Activated naive CD8-positive, alpha-beta T cell treated with anti-CD3 and anti-CD28 coated beads, Interleukin-2, amount 50 U/mL, for 24 hours (primary cell): ENCODE results near the gene SPTBN1.

Source experiments
- ATAC-seq: fragments of 150-1000 bp; cut with Tn5 transposase; one replicate; pipeline ENCODE4 v1.10.0; 2021
- DNase-seq: peaks from one replicate; pipeline ENCODE4 v3.0.0; 2021
- H3K27ac Mint-ChIP-seq: one replicate; pipeline ENCODE4 v1.8.0; 2021; ENCODE audit warnings: mild to moderate bottlenecking, mixed read lengths
- H3K27me3 Mint-ChIP-seq: one replicate; pipeline ENCODE4 v1.8.0; 2021; ENCODE audit warnings: mixed read lengths
- H3K36me3 Mint-ChIP-seq: one replicate; pipeline ENCODE4 v1.8.0; 2021; ENCODE audit warnings: low read depth, mixed read lengths
- H3K4me1 Mint-ChIP-seq: one replicate; pipeline ENCODE4 v1.8.0; 2021; ENCODE audit warnings: mixed read lengths
- H3K4me3 Mint-ChIP-seq: one replicate; pipeline ENCODE4 v1.8.0; 2021; ENCODE audit warnings: mild to moderate bottlenecking, moderate library complexity, mixed read lengths
- H3K9me3 Mint-ChIP-seq: one replicate; pipeline ENCODE4 v1.8.0; 2021; ENCODE audit warnings: mixed read lengths

SPTBN1 gene

DNA sequence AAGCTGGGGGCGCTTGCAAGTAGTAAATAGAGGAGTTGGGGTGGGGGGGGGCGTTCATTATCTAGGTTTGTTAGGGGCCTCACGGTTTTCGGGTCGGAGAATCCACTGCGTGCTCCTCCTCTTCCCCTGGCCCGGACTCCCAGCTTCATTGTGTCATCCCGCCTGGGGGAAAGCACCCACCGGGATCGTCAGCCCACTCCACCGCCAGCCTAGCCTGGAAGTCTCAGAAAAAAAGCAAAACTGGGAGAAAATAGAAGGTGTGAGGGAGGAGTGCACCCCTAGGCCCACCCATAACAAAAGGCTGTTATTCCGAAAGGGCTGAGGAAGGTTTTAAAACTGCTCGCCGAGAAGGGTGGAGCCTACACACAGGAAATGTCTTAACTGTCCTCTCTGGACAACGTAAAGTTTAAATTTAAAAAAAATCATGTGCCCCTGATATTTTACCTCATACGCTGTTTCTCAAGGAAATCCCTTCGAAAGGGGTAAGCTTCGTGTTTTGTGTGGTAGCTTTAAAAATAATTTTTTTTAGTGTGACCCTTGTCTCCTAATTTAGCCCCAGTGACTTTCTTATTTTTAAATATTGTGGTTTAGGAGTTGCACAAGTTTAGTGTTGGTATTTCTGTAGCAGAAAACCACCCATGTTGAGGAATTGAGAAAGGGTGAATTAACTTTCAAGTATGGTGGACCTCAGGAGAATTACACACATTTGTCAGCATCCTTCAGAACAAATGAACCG, 104.2 kb downstream of the SPTBN1 start:
- Mint-ChIP-seq H3K4me3 (peak overlapping the region; percentile 91), H3K36me3 (no peaks in the 10 kb centered on the region), H3K27ac (peak overlapping the region; percentile 91), H3K9me3 (no peaks in the 10 kb centered on the region), H3K4me1 (peaks cover 57% of the 10 kb centered on the region), H3K27me3 (no peaks in the 10 kb centered on the region)
- ATAC-seq: peak; percentile 48
- DNase-seq: peak; percentile 36

DNA sequence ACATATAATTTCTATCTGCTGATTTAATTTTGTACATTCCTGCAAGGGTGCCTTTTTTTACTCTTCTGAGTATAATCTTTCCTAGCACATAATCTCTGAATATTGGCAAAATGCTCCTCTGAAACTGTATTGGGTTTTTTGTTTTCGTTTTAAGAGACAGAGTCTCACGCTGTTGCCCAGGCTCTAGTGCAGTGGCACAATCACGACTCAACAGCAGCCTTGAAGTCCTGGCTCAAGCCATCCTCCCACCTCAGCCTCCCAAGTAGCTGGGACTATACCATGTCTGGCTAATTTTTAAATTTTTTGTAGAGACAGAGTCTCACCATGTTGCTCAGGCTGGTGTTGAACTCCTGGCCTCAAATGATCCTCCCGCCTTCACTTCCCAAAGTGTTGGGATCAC, 104.9 kb downstream of the SPTBN1 start:
- H3K27ac Mint-ChIP-seq: peak overlapping the region; percentile 91
- H3K4me1 Mint-ChIP-seq: peaks cover 64% of the 10 kb centered on the region
- peaks cover 3% of the 10 kb centered on the region for H3K36me3 Mint-ChIP-seq
- H3K27me3 Mint-ChIP-seq: no peaks in the 10 kb centered on the region
- DNase-seq (no peak), ATAC-seq (no peak)
- no peaks in the 10 kb centered on the region for H3K9me3 Mint-ChIP-seq
- H3K4me3 Mint-ChIP-seq: peak overlapping the region; percentile 91

DNA sequence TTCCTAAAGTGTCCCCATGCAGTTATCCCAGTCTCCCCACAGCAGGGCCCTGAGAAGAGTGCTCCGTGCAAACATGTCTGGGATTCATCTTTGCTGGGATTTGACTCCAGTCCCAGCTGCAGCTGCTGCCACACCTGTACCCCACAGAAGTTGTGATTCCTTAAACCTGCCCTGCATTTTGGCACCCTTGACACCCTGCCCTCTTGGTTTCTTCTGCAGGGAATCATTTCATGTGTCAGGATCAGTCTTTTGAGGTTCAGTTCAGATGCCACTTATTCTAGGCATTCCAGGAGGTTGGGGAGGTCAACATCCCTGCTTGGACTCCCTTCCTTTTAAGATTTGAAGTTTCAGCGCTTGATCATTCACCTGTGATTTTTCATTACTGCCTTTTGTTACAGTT, 108.3 kb downstream of the SPTBN1 start:
- Mint-ChIP-seq H3K27me3 (no peaks in the 10 kb centered on the region), H3K9me3 (no peaks in the 10 kb centered on the region), H3K4me3 (no peak overlapping the region), H3K4me1 (peaks cover 75% of the 10 kb centered on the region), H3K36me3 (peaks cover 3% of the 10 kb centered on the region), H3K27ac (no peak overlapping the region)
- DNase-seq (no peak), ATAC-seq (no peak)

DNA sequence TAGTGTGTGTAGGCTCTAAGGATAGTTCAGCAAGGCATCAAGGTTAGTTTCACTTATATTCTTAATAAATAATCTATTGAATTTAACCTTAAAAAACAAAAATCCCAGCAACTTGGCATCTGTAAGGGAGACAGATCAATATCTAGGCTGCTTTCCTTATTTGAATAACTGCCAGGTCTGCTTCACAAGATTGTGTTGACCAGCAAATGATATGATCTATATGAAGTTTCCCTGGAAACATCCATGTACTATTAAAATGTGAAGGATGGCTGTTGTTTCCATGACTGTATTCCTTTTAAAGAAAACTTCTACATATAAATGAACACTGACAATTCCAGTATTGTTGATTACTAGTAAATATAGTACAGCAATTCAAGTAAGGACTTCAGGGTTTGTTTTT, 109.4 kb downstream of the SPTBN1 start:
- no peak for ATAC-seq
- H3K4me3 Mint-ChIP-seq: no peak overlapping the region
- H3K27ac Mint-ChIP-seq: no peak overlapping the region
- H3K27me3 Mint-ChIP-seq: no peaks in the 10 kb centered on the region
- no peaks in the 10 kb centered on the region for H3K9me3 Mint-ChIP-seq
- H3K36me3 Mint-ChIP-seq: peaks cover 3% of the 10 kb centered on the region
- peaks cover 86% of the 10 kb centered on the region for H3K4me1 Mint-ChIP-seq
- no peak for DNase-seq

DNA sequence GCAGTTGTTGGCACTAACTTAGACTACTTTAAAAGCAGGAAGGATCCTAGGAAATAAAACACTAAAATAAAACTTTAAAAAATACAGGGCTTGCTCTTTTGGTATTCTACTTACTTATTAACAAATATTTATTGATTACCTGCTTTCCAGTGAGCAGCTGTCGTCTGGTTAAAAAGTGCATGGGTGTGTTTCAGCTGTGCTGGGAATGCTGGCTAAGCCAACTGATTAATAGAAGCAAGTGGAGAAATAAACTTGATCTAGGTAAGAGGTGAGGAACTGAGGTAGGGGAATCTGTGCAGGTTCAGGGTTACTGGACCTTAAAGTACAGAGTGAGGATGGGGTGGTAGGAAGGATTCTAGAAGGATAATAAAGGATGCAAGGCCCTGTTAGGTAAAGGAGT, 110.8 kb downstream of the SPTBN1 start:
- H3K36me3 Mint-ChIP-seq: peaks cover 4% of the 10 kb centered on the region
- H3K4me3 Mint-ChIP-seq: no peak overlapping the region
- peaks cover 2% of the 10 kb centered on the region for H3K27me3 Mint-ChIP-seq
- H3K9me3 Mint-ChIP-seq: no peaks in the 10 kb centered on the region
- DNase-seq (no peak), ATAC-seq (no peak)
- peaks cover 88% of the 10 kb centered on the region for H3K4me1 Mint-ChIP-seq
- H3K27ac Mint-ChIP-seq: peak overlapping the region; percentile 6

DNA sequence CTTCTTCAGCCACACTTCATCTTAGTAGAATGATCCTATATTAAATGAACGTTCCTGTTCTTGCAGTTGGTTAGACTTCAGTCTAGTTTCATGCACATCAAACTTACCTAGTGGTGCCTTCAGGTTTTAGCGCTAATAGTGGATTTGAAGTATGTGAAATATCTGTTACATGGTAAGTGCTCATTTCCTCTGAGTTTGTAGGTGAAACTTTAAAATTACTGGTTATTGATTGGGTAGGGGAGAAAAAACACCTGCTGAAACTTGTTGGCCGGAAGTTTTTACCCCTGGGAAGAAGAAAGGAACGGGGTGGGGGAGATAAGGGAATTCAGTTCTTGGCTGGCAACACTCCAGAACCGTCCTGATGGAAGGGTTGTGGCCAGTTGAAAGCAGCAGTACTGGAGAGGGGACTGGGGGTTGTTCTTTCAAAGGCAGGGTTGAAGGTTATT, 112.8 kb downstream of the SPTBN1 start:
- peak overlapping the region; percentile 94 for H3K27ac Mint-ChIP-seq
- no peaks in the 10 kb centered on the region for H3K9me3 Mint-ChIP-seq
- ATAC-seq: no peak

DNA sequence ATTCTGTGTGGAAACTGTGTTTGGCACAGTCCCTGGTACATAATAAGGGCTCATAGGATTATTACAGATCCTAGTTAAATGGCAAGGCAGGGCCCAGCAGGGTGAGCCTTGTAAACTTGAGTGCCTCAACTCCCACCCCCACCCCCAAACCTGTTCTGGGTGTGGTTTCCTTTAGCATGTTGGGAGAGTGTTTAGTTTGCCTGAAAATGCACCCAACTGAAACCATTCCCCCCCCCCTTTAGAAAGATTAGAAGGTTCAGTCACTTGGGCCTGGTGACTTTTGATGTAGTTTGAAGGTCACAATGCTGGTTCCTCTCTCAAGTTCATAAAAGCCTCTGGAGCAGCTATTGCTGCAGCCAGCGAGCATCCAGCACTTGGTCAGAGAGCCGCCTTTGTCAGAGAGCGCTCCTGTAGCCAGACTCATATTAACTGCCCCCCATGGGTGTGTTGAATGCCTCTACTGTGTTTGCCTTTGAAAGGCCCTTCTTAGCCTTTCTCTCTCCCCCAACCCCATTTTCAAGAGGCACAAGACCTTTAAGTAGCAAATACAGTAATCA, 113.7 kb downstream of the SPTBN1 start:
- peaks cover 90% of the 10 kb centered on the region for H3K4me1 Mint-ChIP-seq
- peak overlapping the region; percentile 94 for H3K27ac Mint-ChIP-seq
- no peak for DNase-seq
- peaks cover 2% of the 10 kb centered on the region for H3K27me3 Mint-ChIP-seq
- peak overlapping the region; percentile 76 for H3K4me3 Mint-ChIP-seq
- ATAC-seq: no peak
- no peaks in the 10 kb centered on the region for H3K9me3 Mint-ChIP-seq
- peaks cover 6% of the 10 kb centered on the region for H3K36me3 Mint-ChIP-seq

More for the DNA sequence above, 112.8 kb downstream of the SPTBN1 start:
- peaks cover 90% of the 10 kb centered on the region for H3K4me1 Mint-ChIP-seq
- DNase-seq: no peak
- peaks cover 4% of the 10 kb centered on the region for H3K36me3 Mint-ChIP-seq
- peak overlapping the region; percentile 76 for H3K4me3 Mint-ChIP-seq
- H3K27me3 Mint-ChIP-seq: peaks cover 2% of the 10 kb centered on the region

DNA sequence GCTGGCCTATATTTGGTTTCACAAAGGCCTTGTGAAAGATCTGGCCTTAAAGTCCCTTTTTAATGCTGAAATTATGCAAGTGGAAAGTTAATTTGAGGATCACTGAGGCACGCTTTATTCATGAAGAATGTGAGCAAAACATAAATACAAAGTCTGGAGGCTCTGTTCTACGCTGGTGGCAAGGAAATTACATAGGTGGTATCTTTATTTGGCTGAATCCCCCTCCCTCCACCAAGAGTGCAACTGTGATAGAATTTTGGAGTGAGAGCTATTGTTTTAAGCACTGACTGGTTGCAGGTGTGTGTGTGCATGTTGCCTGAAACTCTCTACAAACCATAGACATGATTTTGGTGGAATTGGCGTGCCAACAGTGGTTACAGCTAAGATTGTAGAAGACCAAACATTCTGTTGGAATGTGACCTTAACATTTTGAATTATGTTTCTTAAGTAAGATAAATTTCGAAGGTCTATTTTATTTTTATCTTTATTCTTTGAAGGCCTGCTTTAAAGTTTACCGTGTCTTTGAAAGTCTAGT, 114.3 kb downstream of the SPTBN1 start:
- ATAC-seq (no peak), DNase-seq (no peak)
- Mint-ChIP-seq H3K36me3 (peaks cover 8% of the 10 kb centered on the region), H3K27me3 (peaks cover 2% of the 10 kb centered on the region), H3K4me3 (peak overlapping the region; percentile 76), H3K27ac (peak overlapping the region; percentile 94), H3K4me1 (peaks cover 90% of the 10 kb centered on the region), H3K9me3 (no peaks in the 10 kb centered on the region)

DNA sequence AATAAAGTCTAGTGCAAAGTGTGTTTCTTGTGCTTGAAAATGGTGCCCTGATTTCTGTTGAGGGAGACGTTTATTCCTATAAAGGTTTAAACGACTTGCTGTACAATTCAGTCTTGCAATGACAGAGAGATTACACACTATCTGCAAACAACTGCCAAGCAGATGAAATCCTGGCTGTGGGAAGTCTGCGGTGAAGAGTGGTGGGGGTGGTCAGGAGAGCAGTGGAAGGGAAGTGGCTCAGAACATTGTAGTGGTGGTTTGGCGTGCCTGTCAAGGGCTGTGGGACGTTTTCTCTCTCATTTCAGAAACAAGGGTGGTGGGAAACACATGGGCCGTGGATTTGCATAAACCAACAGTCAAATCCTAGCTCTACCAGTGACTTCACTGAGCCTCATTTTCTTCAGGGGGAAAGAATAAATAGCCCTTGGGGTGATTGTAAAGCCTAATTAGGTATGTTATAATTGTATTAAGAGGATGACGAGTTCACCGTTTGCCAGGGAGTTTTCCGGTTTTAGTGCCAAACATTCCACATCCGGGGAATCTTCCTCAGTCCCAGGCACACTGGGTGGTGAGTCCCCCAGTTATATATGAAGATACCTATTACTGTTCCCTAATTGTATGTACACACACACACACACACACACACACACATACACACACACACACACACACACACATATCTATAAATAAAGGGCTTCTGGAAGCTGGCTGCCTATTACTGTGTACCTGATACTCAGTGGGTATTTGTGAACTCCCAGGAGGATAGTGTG, 115.0 kb downstream of the SPTBN1 start:
- H3K4me3 Mint-ChIP-seq: peak overlapping the region; percentile 76
- H3K9me3 Mint-ChIP-seq: no peaks in the 10 kb centered on the region
- H3K36me3 Mint-ChIP-seq: peaks cover 8% of the 10 kb centered on the region
- peak; percentile 63 for ATAC-seq
- H3K27ac Mint-ChIP-seq: peak overlapping the region; percentile 94
- H3K27me3 Mint-ChIP-seq: peaks cover 2% of the 10 kb centered on the region
- DNase-seq: peak; percentile 80
- peaks cover 91% of the 10 kb centered on the region for H3K4me1 Mint-ChIP-seq

DNA sequence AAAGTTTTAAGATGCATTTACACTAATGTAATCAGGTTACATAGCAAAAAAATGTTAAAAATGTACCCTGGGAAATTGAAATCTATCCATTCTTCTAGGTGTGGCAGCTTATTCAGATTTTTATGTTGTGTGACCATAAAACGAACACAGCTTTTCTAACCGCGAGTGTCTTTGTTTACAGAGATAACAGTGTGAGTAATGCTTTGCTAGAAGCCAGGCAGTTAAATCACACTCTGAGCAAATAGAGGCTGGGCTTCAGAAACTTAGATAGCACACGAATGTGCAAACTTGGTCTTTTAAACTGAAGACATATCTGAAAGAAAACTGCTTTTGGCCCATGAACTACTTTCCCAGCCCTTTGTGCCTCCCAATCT, 116.1 kb downstream of the SPTBN1 start:
- Mint-ChIP-seq H3K27ac (peak overlapping the region; percentile 94), H3K36me3 (peaks cover 8% of the 10 kb centered on the region), H3K27me3 (peaks cover 2% of the 10 kb centered on the region), H3K4me1 (peaks cover 94% of the 10 kb centered on the region), H3K9me3 (no peaks in the 10 kb centered on the region), H3K4me3 (peak overlapping the region; percentile 48)
- peak; percentile 14 for ATAC-seq
- DNase-seq: no peak

DNA sequence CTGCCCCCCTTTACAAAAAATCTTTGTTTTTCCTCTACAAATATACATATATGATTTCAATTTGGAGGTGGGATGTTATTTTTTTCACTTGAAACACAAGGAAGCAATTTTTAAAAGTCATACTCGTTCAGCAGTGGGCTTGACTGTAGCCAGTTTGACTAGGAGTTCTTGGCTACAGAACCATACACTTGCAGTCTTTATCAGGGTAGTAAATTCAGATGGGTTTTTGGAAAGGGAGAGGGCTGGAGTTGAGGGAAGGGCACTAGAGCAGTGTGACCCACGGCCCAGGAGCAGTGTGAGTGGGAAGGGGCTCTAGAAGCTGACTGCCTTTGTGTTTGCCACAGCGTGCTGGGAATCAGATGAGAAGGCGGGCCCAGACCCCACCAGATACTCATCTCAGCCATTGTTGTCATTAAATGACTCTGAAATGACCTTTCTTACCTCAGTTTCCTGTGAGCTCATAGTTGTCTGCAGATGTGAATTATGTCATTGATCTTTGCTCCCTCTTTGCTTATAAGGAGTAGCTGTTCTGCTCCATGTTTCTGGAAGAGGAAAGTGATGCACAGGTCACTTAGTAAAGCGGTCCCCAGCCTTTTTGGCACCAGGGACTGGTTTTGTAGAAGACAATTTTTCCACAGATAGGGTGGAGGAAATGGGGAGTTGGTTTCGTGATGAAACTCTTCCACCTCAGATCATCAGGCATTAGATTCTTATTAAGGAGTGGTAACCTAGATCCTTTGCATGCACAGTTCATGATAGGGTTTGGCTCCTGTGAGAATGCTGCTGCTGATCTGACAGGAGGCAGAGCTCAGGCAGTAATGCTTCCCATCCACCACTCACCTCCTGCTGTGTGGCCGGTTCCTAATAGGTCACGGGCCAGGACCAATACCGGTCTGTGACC, 116.8 kb downstream of the SPTBN1 start:
- peaks cover 8% of the 10 kb centered on the region for H3K36me3 Mint-ChIP-seq
- peak; percentile 41 for ATAC-seq
- peak overlapping the region; percentile 94 for H3K27ac Mint-ChIP-seq
- peak overlapping the region; percentile 48 for H3K4me3 Mint-ChIP-seq
- peak; percentile 52 for DNase-seq
- peaks cover 96% of the 10 kb centered on the region for H3K4me1 Mint-ChIP-seq
- H3K9me3 Mint-ChIP-seq: no peaks in the 10 kb centered on the region
- peaks cover 2% of the 10 kb centered on the region for H3K27me3 Mint-ChIP-seq

DNA sequence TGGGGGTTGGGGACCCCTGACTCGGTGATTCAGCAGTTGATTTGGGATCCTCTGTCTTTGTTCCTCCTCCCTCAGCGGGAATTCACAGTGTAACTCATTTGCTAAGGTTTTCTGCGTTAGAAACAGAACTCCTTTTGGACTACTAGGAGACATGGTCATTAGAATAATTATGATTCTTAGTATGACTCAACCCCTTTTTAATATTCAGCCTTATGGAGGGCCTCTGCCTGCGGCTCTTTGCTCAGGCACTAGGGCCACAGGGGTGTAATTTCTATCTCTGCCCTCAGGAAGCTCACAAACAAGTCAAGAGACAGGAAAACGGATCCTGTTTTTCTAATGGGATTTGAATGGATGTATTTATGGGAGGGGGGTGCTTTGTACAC, 117.4 kb downstream of the SPTBN1 start:
- H3K9me3 Mint-ChIP-seq: no peaks in the 10 kb centered on the region
- H3K27ac Mint-ChIP-seq: peak overlapping the region; percentile 94
- peak overlapping the region; percentile 13 for H3K4me3 Mint-ChIP-seq
- peaks cover 2% of the 10 kb centered on the region for H3K27me3 Mint-ChIP-seq
- DNase-seq (no peak), ATAC-seq (no peak)
- peaks cover 8% of the 10 kb centered on the region for H3K36me3 Mint-ChIP-seq
- peaks cover 97% of the 10 kb centered on the region for H3K4me1 Mint-ChIP-seq

DNA sequence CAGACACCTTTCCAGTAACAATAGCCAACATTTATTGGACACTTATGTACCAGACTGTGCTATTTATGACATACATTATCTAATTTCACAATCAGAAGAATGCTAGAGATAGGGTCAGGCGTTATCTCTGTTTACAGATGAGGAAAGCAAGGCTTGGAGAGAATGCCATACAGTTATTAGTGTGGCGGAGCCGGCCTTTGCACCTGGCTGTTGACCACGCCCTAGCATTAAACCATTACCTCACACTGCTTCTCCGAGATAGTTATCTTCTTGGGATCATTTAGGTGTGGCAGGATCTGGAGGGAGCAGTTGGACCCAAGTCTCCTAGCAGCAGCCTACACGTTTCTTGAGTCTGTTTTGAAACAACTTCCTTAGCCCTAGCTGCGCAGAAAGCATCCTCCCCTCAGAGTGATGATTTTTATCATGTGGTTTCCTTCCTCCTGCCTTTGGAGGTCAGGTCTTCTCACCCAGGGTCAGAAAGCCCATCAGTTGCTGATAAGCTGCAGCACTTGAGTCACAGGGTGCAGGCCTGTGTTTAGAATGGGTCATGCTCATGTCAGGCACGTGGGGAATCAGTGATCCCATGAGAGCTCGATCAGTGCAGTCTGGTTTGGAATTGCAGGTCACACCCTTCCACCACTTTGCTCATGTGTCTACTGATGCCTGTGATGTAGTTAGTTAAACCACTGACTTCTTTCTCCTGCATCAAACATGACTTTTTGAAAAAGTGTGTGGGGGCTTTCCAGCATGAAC, 118.2 kb downstream of the SPTBN1 start:
- DNase-seq (peak; percentile 52), ATAC-seq (peak; percentile 68)
- H3K9me3 Mint-ChIP-seq: no peaks in the 10 kb centered on the region
- H3K36me3 Mint-ChIP-seq: peaks cover 8% of the 10 kb centered on the region
- H3K4me3 Mint-ChIP-seq: peak overlapping the region; percentile 66
- H3K4me1 Mint-ChIP-seq: peaks cover 97% of the 10 kb centered on the region
- H3K27me3 Mint-ChIP-seq: peaks cover 2% of the 10 kb centered on the region
- peak overlapping the region; percentile 94 for H3K27ac Mint-ChIP-seq
